Activated CD8-positive, alpha-beta memory T cell treated with anti-CD3 and anti-CD28 coated beads for 1 hour (primary cell): Measurements from ENCODE around the gene ZMYND8.
"Not testable (repeated sequence)": the region's sequence is repeated elsewhere in the genome, so short reads cannot be mapped to it uniquely, and the experiment has no call there.

ENCODE experiments used
- DNase-seq, 2 donors: peaks; one replicate each; pipeline ENCODE4 v3.0.0-alpha.2; 2020; ENCODE audit warnings: low read depth in 1 of 2; ENCODE audit errors: extremely low read depth in 1 of 2

Gene ZMYND8

GRCh38 chr20:47189060-47189459, 167.4 kb downstream of the ZMYND8 start:
- DNase-seq: no peak

- DNase-seq: no peak
Observed at GRCh38 chr20:47188540-47188939, 168.0 kb downstream of the ZMYND8 start.

GRCh38 chr20:47187450-47188195, 168.9 kb downstream of the ZMYND8 start:
- no peak for DNase-seq

GRCh38 chr20:47183367-47183766, 173.1 kb downstream of the ZMYND8 start:
- DNase-seq: no peak

GRCh38 chr20:47181056-47181862, 175.2 kb downstream of the ZMYND8 start:
- DNase-seq: no peak

GRCh38 chr20:47179267-47179666, 177.2 kb downstream of the ZMYND8 start:
- no peak for DNase-seq

DNA sequence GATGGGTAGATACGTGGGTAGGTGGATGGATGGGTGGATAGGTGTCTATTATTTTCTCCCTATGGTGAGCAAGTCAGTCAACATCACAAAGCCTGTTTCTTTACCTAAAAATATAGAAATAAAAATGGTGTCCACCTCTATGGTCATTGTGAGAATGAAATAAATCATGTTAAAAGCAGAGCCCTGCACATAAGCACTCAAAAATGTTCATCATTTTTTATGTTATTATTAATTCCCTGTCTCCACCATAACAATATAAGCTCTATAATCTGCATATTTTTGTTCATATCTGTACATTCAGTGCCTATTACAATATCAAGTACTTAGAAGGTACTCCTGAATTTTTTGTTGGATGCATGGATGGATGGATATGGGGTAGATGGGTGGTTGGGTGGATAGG, 177.6 kb downstream of the ZMYND8 start:
- DNase-seq: no peak

- no peak for DNase-seq
Observed at GRCh38 chr20:47178277-47178676, 178.2 kb downstream of the ZMYND8 start.

DNA sequence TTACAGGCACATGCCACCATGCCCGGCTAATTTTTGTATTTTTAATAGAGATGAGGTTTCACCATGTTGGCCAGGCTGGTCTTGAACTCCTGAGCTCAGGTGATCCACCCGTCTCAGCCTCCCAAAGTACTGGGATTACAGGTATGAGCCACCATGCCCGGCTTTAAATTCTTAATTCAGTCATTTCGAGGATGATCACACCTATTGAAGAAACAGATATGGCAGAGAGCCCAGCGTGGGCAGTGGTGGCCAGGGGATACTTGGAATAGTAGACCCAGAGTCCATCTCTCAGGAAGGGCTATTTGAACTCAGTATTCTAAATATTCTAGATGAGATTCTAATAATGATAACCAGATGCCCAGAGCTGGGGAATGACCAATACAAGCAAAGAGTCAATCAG, 180.3 kb downstream of the ZMYND8 start:
- DNase-seq: not testable (repeated sequence)

DNA sequence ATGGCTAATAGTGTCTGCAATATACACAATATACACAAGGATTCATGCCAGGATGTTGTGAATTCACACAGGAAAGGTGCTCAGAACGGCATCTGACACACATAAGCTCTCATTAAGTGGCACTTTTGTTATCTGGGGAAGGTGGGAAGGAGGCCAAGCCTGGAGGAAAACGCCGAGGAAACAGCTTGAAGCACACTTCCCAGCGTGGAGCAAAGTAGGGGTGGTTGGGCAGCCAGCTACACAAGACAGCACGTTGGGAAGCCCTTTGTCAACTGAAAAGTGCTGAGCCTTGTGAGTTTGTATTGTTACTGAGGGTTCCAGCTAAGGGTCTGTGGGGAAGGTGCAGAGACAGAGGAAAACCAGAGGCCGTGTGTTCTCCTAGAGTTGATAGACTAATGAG, 181.0 kb downstream of the ZMYND8 start:
- DNase-seq: no peak

GRCh38 chr20:47174456-47175243, 181.8 kb downstream of the ZMYND8 start:
- DNase-seq: no peak

DNA sequence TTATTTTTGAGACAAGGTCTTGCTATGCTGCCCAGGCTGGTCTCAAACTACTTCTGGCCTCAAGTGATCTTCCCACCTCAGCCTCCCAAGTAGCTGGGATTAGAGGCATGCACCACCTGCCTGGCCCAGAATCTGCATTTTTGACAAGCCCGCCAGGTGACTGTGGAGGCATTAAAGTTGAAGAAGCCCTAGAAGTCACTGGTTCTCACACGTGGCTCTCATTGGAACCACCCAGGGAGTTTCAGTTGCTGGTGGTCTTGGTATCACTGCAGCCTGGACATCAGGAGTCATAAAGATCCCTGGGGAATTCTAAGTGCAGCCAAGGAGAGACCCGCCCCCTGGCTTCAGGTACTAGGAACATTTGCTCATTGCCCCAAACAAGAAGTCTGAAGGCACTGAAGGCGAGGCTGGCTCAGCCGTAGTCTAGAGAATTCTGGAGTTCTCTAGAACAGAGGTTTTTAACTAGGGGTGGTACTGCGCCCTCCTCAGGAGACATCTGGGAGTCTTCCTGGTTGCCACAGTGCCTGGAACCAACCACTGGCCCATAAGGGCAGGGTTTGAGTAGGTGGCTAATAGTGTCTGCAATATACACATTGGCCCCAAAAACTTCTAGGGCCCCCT, 182.8 kb downstream of the ZMYND8 start:
- DNase-seq: no peak

DNA sequence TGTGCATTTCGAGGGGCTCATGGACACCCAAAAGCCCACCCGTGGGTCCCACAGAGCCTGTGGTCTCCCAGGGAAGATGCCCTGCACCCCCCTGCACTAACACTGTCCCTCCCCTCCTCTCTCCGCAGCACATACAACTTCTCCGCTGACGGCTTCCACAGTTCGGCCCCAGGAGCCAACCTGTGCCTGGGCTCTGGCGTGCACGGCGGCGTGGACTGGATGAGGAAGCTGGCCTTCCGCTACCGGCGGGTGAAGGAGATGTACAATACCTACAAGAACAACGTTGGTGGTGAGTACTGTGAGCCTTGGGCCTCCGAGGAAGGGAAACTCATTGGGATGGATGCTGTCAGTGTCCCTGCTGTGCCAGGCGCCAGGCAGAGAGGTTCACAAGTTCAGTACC, 183.9 kb downstream of the ZMYND8 start:
- DNase-seq: no peak

GRCh38 chr20:47167846-47168245, 188.7 kb downstream of the ZMYND8 start:
- no peak for DNase-seq

DNA sequence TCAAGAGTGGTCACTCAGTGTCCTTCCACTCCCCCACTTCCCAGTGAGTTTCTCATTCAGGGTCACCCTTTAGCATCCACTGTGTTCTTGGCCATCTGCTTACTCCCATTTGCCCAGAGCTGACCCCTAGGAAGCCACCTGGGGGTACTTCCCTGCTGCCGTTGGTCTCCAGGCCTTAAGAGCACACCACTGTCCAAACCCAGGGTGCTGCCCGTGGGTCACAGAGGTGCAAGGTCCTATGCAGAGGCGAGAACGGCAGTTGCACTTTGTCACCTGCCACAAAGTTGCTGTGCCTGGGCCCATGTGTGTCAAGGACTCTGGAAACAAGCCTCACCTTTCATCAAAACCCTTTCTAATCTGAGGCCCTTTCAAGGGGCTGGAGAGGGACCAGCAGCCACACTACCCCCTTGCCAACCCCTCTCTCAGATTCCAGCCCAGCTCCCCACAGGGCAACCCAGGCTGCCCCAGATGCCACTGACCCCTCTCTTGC, 191.1 kb downstream of the ZMYND8 start:
- DNase-seq: no peak

- no peak for DNase-seq
Observed at GRCh38 chr20:47164140-47164539, 192.4 kb downstream of the ZMYND8 start.

DNA sequence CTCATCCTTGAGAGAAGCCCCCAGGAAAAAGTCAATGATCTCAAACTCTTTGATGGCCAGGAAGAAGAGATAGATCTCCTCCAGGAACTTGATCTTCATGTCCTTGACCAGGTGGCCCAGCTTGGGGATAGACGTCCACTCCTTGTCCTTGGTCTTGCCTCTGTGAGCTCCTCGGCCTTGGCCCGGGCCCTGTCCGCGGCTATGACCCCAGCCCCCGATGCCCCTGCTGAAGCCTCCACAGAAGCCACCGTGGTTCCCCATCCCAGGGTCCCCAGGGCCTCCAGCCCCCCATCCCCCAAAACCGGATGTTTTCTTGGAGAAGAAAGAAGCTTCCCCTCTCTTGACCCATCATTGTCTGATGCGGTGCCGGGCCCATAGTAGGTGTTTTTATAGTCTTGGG, 195.1 kb downstream of the ZMYND8 start:
- no peak for DNase-seq

DNA sequence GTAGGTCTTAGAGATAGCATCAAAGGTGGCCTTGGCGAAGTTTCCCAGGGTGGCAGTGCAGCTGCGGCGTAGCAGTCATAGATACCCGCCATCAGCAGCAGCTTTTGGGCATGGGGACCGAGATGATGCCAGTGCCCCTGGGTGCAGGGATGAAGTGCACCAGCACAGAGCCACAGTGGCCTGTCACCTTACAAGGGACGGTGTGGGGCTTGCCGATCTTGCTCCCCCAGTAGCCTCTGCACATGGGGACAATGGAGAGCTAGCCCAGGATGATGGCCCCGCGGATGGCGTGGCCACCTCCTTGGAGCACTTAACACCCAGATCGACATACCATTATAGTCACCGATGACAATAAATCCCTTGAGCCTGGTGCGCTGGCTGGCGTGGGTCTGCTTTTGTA, 195.5 kb downstream of the ZMYND8 start:
- no peak for DNase-seq

GRCh38 chr20:47160240-47160639, 196.3 kb downstream of the ZMYND8 start:
- DNase-seq: no peak
